Endothelial cell (in vitro differentiated cells): ENCODE measurements around the gene KDM1A. TPM values are rescaled to one million over a fixed set of nuclear protein-coding genes. Genes with fewer than 3 reads are reported as not detected.
"Not testable (repeated sequence)": the region's sequence is repeated elsewhere in the genome, so short reads cannot be mapped to it uniquely, and the experiment has no call there.

Experiments
- DNase-seq: peaks from one replicate; pipeline ENCODE4 v3.0.0; 2021; ENCODE audit warnings: low spot score
- H3K27ac Mint-ChIP-seq: one replicate; pipeline ENCODE4 v1.8.0; 2021; ENCODE audit warnings: mixed read lengths, inconsistent platforms; ENCODE audit not compliant: unreplicated experiment
- H3K27me3 Mint-ChIP-seq: one replicate; pipeline ENCODE4 v1.8.0; 2021; ENCODE audit warnings: mild to moderate bottlenecking, moderate library complexity, mixed read lengths, inconsistent platforms; ENCODE audit not compliant: unreplicated experiment
- H3K36me3 Mint-ChIP-seq: one replicate; pipeline ENCODE4 v1.8.0; 2021; ENCODE audit warnings: mild to moderate bottlenecking, low read depth, mixed read lengths, inconsistent platforms; ENCODE audit not compliant: unreplicated experiment
- H3K4me1 Mint-ChIP-seq: one replicate; pipeline ENCODE4 v1.8.0; 2021; ENCODE audit warnings: mild to moderate bottlenecking, mixed read lengths, inconsistent platforms; ENCODE audit not compliant: unreplicated experiment
- H3K4me3 Mint-ChIP-seq: one replicate; pipeline ENCODE4 v1.8.0; 2021; ENCODE audit warnings: mild to moderate bottlenecking, mixed read lengths, inconsistent platforms; ENCODE audit not compliant: unreplicated experiment
- H3K9me3 Mint-ChIP-seq: one replicate; pipeline ENCODE4 v1.8.0; 2021; ENCODE audit warnings: mixed read lengths, inconsistent platforms; ENCODE audit not compliant: unreplicated experiment
- CTCF ChIP-seq: fragments of 200-600 bp; sonication (generic); IDR thresholded peaks from one replicate; pipeline ENCODE4 v1.5.0; 2021; ENCODE audit warnings: antibody characterized with exemption; ENCODE audit not compliant: unreplicated experiment
- total RNA-seq: library from RNA; stranded (reverse); fragmentation: NEBNext Ultra II Directional; extraction: Animal tissue kit (Norgen Biotek cat#: 25700); gene quantifications from one replicate; pipeline ENCODE4 v1.2.1, GENCODE V29; 2021; ENCODE audit not compliant: unreplicated experiment

Gene KDM1A
- total RNA-seq, 1 donor from 2014 or later = 105 TPM

- H3K9me3 Mint-ChIP-seq = no peaks in the 10 kb centered on the region
- H3K36me3 Mint-ChIP-seq = no peaks in the 10 kb centered on the region
- no peak overlapping the region for H3K27ac Mint-ChIP-seq
- no peaks in the 10 kb centered on the region for H3K27me3 Mint-ChIP-seq
- H3K4me1 Mint-ChIP-seq = no peaks in the 10 kb centered on the region
- H3K4me3 Mint-ChIP-seq = no peak overlapping the region
- DNase-seq = no peak
- no peak for TF ChIP-seq CTCF
These were observed 35.3 kb upstream of the KDM1A start for GRCh38 chr1:22983944-22984343.

DNA sequence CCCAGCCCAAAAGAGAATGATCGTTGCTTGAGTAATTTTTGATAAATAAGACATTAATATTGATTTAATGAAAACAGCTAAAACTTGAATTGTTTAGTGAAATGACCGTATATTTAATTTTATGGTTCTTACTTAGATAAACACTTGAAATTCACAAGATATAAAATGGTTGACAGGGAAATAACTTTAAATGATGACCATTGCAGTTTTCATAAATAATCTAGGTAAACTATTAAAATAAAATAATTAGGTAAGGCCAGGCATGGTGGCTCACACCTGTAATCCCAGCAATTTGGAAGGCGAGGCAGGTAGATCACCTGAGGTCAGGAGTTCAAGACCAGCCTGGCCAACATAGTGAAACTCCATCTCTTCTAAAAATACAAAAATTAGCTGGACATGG, 26.9 kb upstream of the KDM1A start:
- H3K4me1 Mint-ChIP-seq, H3K36me3 Mint-ChIP-seq, H3K27ac Mint-ChIP-seq, H3K4me3 Mint-ChIP-seq, H3K27me3 Mint-ChIP-seq, H3K9me3 Mint-ChIP-seq, DNase-seq: not testable (repeated sequence)

DNA sequence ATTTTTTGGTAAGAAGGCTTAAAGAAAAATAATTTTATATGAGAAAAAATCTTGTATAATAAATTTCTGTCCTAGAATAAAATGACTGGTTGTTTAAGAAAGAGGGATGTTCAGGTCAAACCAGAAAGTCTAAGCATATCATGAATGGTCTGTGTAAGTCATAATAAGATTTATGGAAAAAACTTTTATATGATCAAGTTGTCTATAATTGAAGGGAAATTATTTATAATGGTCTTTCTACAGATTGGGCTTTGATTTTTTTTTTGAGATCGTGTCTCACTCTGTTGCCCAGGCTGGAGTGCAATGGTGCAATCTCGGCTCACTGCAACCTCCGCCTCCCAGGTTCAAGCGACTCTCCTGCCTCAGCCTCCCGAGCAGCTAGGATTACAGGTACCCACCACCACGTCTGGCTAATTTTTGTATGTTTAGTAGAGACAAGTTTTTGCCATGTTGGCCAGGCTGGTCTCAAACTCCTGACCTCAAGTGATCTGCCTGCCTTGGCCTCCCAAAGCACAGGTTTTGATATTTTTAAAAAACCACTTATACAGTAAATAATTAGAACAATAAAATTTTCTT, 26.0 kb upstream of the KDM1A start:
- not testable (repeated sequence) for DNase-seq, H3K36me3 Mint-ChIP-seq, H3K4me1 Mint-ChIP-seq, H3K27ac Mint-ChIP-seq, H3K27me3 Mint-ChIP-seq, H3K9me3 Mint-ChIP-seq, H3K4me3 Mint-ChIP-seq

GRCh38 chr1:22995774-22996173, 23.5 kb upstream of the KDM1A start:
- H3K36me3 Mint-ChIP-seq = peaks cover 3% of the 10 kb centered on the region
- no peak for TF ChIP-seq CTCF
- H3K9me3 Mint-ChIP-seq = no peaks in the 10 kb centered on the region
- no peak overlapping the region for H3K4me3 Mint-ChIP-seq
- no peaks in the 10 kb centered on the region for H3K4me1 Mint-ChIP-seq
- no peaks in the 10 kb centered on the region for H3K27me3 Mint-ChIP-seq
- no peak overlapping the region for H3K27ac Mint-ChIP-seq
- DNase-seq = no peak

DNA sequence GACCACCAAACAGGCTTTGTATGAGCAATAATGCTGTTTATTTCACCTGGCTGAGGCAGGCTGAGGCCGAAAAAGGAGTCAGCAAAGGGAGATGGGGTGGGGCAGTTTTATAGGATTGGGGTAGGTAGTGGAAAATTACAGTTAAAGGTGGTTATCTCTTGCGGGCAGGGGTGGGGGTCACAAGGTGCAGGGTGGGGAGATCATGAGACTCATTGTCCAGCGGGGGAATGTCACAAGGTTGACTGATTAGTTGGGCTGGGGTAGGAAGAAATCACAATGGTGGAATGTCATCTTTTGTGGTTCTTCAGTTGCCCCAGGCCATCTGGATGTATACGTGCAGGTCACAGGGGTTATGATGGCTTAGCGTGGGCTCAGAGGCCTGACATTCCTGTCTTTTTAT, 21.7 kb upstream of the KDM1A start:
- DNase-seq, H3K36me3 Mint-ChIP-seq, H3K4me1 Mint-ChIP-seq, H3K27ac Mint-ChIP-seq, H3K4me3 Mint-ChIP-seq, H3K27me3 Mint-ChIP-seq, H3K9me3 Mint-ChIP-seq: not testable (repeated sequence)

GRCh38 chr1:23000133-23000532, 19.1 kb upstream of the KDM1A start:
- H3K36me3 Mint-ChIP-seq, H3K4me3 Mint-ChIP-seq, DNase-seq, H3K9me3 Mint-ChIP-seq, H3K4me1 Mint-ChIP-seq, H3K27ac Mint-ChIP-seq, H3K27me3 Mint-ChIP-seq: not testable (repeated sequence)

DNA sequence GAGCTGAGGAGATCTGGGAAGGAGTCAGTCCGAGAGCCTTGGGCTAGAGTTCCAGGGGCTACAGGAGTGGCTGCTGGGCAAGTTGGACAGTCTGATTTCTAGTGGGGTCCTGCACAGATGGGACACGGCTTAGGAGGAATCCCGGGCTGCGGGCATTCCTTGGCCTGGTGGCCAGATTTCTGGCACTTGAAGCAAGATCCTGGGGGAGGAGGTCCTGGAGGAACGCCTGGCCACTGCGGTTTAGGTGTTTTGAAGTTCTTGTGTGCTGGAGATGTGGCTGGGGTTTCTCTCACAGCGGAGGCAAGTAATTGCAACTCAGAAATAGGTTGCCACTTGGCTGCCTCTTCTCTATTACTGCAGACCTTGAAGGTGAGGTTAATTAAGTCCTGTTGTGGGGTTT, 17.1 kb upstream of the KDM1A start:
- not testable (repeated sequence) for H3K9me3 Mint-ChIP-seq, H3K4me3 Mint-ChIP-seq, H3K27me3 Mint-ChIP-seq, DNase-seq, H3K36me3 Mint-ChIP-seq, H3K27ac Mint-ChIP-seq, H3K4me1 Mint-ChIP-seq

DNA sequence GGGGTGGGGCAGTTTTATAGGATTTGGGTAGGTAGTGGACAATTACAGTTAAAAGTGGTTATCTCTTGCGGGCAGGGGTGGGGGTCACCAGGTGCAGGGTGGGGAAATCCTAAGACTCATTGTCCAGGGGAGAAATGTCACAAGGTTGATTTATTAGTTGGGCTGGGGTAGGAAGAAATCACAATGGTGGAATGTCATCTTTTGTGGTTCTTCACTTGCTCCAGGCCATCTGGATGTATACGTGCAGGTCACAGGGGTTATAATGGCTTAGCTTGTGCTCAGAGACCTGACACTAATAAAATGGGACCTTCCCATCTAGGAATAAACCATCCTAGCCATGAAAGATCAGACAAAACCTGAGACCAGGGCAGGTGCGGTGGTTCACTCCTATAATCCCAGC, 15.2 kb upstream of the KDM1A start:
- no peak for DNase-seq
- no peak overlapping the region for H3K4me3 Mint-ChIP-seq
- no peaks in the 10 kb centered on the region for H3K9me3 Mint-ChIP-seq
- H3K27ac Mint-ChIP-seq = no peak overlapping the region
- no peaks in the 10 kb centered on the region for H3K4me1 Mint-ChIP-seq
- peaks cover 3% of the 10 kb centered on the region for H3K27me3 Mint-ChIP-seq
- TF ChIP-seq CTCF = no peak
- no peaks in the 10 kb centered on the region for H3K36me3 Mint-ChIP-seq

DNA sequence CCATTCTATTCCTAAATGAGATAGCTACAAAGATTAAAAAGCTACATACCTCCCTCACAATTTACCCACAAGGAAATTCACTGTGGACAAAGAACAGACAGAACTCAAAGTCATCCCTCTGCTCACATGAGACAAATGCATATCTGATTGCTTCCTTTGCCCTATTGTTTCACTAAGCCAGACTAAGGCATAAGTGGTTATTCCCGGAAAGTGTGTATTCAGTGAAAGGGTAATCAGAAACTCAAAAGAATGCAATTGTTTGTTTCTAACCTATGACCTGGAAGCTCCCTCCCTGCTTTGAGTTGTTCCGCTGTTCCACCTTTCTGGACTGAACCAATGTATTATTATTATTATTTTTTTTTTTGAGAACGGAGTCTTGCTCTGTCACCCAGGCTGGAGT, 14.5 kb upstream of the KDM1A start:
- not testable (repeated sequence) for H3K4me3 Mint-ChIP-seq, H3K36me3 Mint-ChIP-seq, H3K27me3 Mint-ChIP-seq, H3K27ac Mint-ChIP-seq, H3K4me1 Mint-ChIP-seq, H3K9me3 Mint-ChIP-seq, DNase-seq
